Ascending aorta (tissue), 2 donors: ENCODE measurements around the gene TFB1M. TPM values are rescaled to one million over a fixed set of nuclear protein-coding genes. Genes with fewer than 3 reads are reported as not detected.

Experiments
- DNase-seq, 2 donors: peaks; one replicate each; pipeline ENCODE4 v3.0.0-alpha.2; 2019; ENCODE audit warnings: low spot score in 2 of 2
- H3K27ac ChIP-seq, 2 donors: fragments of 200-600 bp; sonication (generic); one replicate each; pipeline ENCODE4 v1.5.1; 2016 to 2017; ENCODE audit warnings: mild to moderate bottlenecking in 1 of 2
- H3K27me3 ChIP-seq: fragments of 200-600 bp; sonication (generic); one replicate; pipeline ENCODE4 v1.5.1; 2017
- H3K36me3 ChIP-seq, 2 donors: fragments of 200-600 bp; sonication (generic); one replicate each; pipeline ENCODE4 v1.5.1; 2016
- H3K4me1 ChIP-seq, 2 donors: fragments of 200-600 bp; sonication (generic); one replicate each; pipeline ENCODE4 v1.5.1; 2016 to 2017; ENCODE audit warnings: mild to moderate bottlenecking in 1 of 2
- H3K4me3 ChIP-seq, 2 donors: fragments of 200-600 bp; sonication (generic); one replicate each; pipeline ENCODE4 v1.5.1; 2016 to 2017; ENCODE audit warnings: mild to moderate bottlenecking in 1 of 2
- H3K9me3 ChIP-seq, 2 donors: fragments of 200-600 bp; sonication (generic); one replicate each; pipeline ENCODE4 v1.5.1; 2016
- intact Hi-C: fragments of 100-400 bp; cut with DNase I; formaldehyde crosslinking; loops from one replicate; pipeline ENCODE4 v1.15.1; 2023
- total RNA-seq: library from RNA; depleted of rRNA; stranded (reverse); fragments of >200 nt; gene quantifications from one replicate; pipeline ENCODE4 v1.1.0, GENCODE V29; 2016
- TF ChIP-seq, protein P1 (sequence below), 3 experiments: fragments of 200-600 bp in 2 of 3; fragments of 450-650 bp in 1 of 3; sonication (generic) in 2 of 3; IDR thresholded peaks; one replicate each; pipeline ENCODE4 v1.5.1; 2016 to 2019; ENCODE audit warnings: antibody characterized with exemption in 3 of 3, mild to moderate bottlenecking in 1 of 3, moderate library complexity in 1 of 3

The TFB1M gene
- total RNA-seq, 1 donor from 2014 or later, result 2.9 TPM

DNA sequence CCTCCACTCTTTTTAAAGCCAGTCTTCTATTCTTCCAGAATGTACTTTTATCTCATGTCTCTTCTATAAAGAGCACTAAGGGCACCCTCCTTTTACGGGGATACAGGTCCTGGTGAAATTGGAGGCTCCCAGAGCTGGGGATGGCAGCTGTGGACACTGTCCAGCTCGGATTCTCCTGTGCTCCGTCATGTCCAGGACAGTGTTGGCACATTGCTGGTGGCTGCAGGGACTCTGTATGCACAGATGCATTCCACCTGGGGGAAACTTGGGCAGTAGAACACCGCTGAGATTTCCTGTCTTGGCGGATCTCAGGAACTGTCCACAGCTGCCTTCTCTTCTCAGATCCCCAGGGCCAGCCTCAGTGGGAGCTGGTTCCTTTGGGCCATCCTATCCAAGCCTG is 107.1 kb downstream of the TFB1M start:
- TF ChIP-seq, protein P1, sequence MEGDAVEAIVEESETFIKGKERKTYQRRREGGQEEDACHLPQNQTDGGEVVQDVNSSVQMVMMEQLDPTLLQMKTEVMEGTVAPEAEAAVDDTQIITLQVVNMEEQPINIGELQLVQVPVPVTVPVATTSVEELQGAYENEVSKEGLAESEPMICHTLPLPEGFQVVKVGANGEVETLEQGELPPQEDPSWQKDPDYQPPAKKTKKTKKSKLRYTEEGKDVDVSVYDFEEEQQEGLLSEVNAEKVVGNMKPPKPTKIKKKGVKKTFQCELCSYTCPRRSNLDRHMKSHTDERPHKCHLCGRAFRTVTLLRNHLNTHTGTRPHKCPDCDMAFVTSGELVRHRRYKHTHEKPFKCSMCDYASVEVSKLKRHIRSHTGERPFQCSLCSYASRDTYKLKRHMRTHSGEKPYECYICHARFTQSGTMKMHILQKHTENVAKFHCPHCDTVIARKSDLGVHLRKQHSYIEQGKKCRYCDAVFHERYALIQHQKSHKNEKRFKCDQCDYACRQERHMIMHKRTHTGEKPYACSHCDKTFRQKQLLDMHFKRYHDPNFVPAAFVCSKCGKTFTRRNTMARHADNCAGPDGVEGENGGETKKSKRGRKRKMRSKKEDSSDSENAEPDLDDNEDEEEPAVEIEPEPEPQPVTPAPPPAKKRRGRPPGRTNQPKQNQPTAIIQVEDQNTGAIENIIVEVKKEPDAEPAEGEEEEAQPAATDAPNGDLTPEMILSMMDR (IDR thresholded peaks at IDR 0.05), result no peak
- intact Hi-C loops, result no loop called here

More for the DNA sequence above, 107.1 kb downstream of the TFB1M start:
- Histone ChIP-seq H3K27me3 (no peaks in the 10 kb centered on the region), H3K36me3 (no peaks in the 10 kb centered on the region), H3K27ac (no peak overlapping the region), H3K4me3 (no peak overlapping the region), H3K4me1 (peaks cover 0 to 2% of the 10 kb centered on the region in 2 donors), H3K9me3 (no peaks in the 10 kb centered on the region)
- no peak for DNase-seq

Other genes with a start within 250 kb of the TFB1M start
- not detected for gene CLDN20, start 50.5 kb downstream of the TFB1M start, total RNA-seq
- gene NOX3, start 141.4 kb upstream of the TFB1M start, total RNA-seq, result not detected